OCI-LY3 (cell line): ENCODE data around the gene DNAJA4.
"Not testable (repeated sequence)": the region's sequence is repeated elsewhere in the genome, so short reads cannot be mapped to it uniquely, and the experiment has no call there.

ENCODE experiments used
- H2AFZ ChIP-seq: fragments of 200-600, 300-600 bp; shearing (Covaris generic); 2 replicates; pipeline ENCODE4 v1.6.0; 2014; ENCODE audit warnings: antibody characterized with exemption, low read depth, low read length
- H3K27ac ChIP-seq: fragments of 200-600, 300-600 bp; sonication (generic); 2 replicates; pipeline ENCODE4 v1.5.1; 2014; ENCODE audit warnings: mild to moderate bottlenecking, low read length, moderate library complexity, mixed read lengths
- H3K27me3 ChIP-seq: fragments of 200-600, 300-600 bp; sonication (generic); 2 replicates; pipeline ENCODE4 v1.6.1; 2014; ENCODE audit warnings: low read depth, low read length, mixed read lengths
- H3K36me3 ChIP-seq: fragments of 200-600, 300-600 bp; sonication (generic); replicated peaks from 2 replicates; pipeline ENCODE3; 2014; ENCODE audit warnings: low read depth, low read length, mixed read lengths
- H3K4me1 ChIP-seq: fragments of 300-600, 200-600 bp; sonication (generic); 2 replicates; pipeline ENCODE4 v1.6.1; 2014; ENCODE audit warnings: low read length, mixed read lengths
- H3K4me2 ChIP-seq: fragments of 200-600, 300-600 bp; sonication (generic); 2 replicates; pipeline ENCODE4 v1.6.1; 2014; ENCODE audit warnings: low read length, mixed read lengths
- H3K4me3 ChIP-seq: fragments of 300-600, 200-600 bp; sonication (generic); 2 replicates; pipeline ENCODE4 v1.5.1; 2014; ENCODE audit warnings: antibody characterized with exemption, mild to moderate bottlenecking, low read length, moderate library complexity
- H3K79me2 ChIP-seq: fragments of 300-600, 200-600 bp; shearing (Covaris generic); 2 replicates; pipeline ENCODE4 v1.6.1; 2014; ENCODE audit warnings: mild to moderate bottlenecking, low read length, mixed read lengths
- H3K9ac ChIP-seq: fragments of 300-600, 200-600 bp; shearing (Covaris generic); 2 replicates; pipeline ENCODE4 v1.6.0; 2014; ENCODE audit warnings: mild to moderate bottlenecking, low read length, moderate library complexity
- H3K9me3 ChIP-seq: fragments of 200-600, 300-600 bp; shearing (Covaris generic); 2 replicates; pipeline ENCODE4 v1.6.1; 2014; ENCODE audit warnings: low read length, mixed read lengths; ENCODE audit not compliant: insufficient read depth
- H4K20me1 ChIP-seq: fragments of 200-600, 300-600 bp; sonication (generic); 2 replicates; pipeline ENCODE4 v1.6.1; 2016; ENCODE audit warnings: low read length, mixed read lengths; ENCODE audit not compliant: insufficient read depth
- EZH2phosphoT487 ChIP-seq: fragments of 200-600 bp; shearing (Covaris generic); IDR thresholded peaks from 2 replicates; pipeline ENCODE4 v1.6.1; 2018; ENCODE audit warnings: antibody characterized with exemption, mixed run types, low read depth
- TF ChIP-seq, protein P1 (sequence below): fragments of 200-600, 300-600 bp; sonication (generic); IDR thresholded peaks from 2 replicates; pipeline ENCODE4 v1.5.1; 2014; ENCODE audit warnings: antibody characterized with exemption, low read length, low read depth

The DNAJA4 gene

GRCh38 chr15:78244101-78244500 is 20.3 kb upstream of the DNAJA4 start:
- Histone ChIP-seq H3K4me2 (no peak overlapping the region), H3K27me3 (no peaks in the 10 kb centered on the region), H3K79me2 (no peaks in the 10 kb centered on the region), H3K36me3 (no peaks in the 10 kb centered on the region), H3K27ac (no peak overlapping the region), H3K9me3 (no peaks in the 10 kb centered on the region), H4K20me1 (no peaks in the 10 kb centered on the region), H2AFZ (no peak overlapping the region), H3K4me1 (no peaks in the 10 kb centered on the region), H3K9ac (no peak overlapping the region), H3K4me3 (no peak overlapping the region)
- no peak for TF ChIP-seq EZH2phosphoT487
- TF ChIP-seq, protein P1, sequence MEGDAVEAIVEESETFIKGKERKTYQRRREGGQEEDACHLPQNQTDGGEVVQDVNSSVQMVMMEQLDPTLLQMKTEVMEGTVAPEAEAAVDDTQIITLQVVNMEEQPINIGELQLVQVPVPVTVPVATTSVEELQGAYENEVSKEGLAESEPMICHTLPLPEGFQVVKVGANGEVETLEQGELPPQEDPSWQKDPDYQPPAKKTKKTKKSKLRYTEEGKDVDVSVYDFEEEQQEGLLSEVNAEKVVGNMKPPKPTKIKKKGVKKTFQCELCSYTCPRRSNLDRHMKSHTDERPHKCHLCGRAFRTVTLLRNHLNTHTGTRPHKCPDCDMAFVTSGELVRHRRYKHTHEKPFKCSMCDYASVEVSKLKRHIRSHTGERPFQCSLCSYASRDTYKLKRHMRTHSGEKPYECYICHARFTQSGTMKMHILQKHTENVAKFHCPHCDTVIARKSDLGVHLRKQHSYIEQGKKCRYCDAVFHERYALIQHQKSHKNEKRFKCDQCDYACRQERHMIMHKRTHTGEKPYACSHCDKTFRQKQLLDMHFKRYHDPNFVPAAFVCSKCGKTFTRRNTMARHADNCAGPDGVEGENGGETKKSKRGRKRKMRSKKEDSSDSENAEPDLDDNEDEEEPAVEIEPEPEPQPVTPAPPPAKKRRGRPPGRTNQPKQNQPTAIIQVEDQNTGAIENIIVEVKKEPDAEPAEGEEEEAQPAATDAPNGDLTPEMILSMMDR = no peak

- no peak overlapping the region for H3K9ac ChIP-seq
- no peaks in the 10 kb centered on the region for H3K4me1 ChIP-seq
- no peaks in the 10 kb centered on the region for H3K36me3 ChIP-seq
- H2AFZ ChIP-seq = no peak overlapping the region
- H4K20me1 ChIP-seq = no peaks in the 10 kb centered on the region
- no peak overlapping the region for H3K4me3 ChIP-seq
- H3K4me2 ChIP-seq = no peak overlapping the region
- TF ChIP-seq, protein P1 = no peak
- TF ChIP-seq EZH2phosphoT487 = no peak
- H3K27me3 ChIP-seq = no peaks in the 10 kb centered on the region
- no peak overlapping the region for H3K27ac ChIP-seq
- H3K9me3 ChIP-seq = no peaks in the 10 kb centered on the region
- H3K79me2 ChIP-seq = no peaks in the 10 kb centered on the region
Observed at GRCh38 chr15:78244893-78245292, 19.5 kb upstream of the DNAJA4 start.

- H3K9ac ChIP-seq, H3K9me3 ChIP-seq, H2AFZ ChIP-seq, H3K4me3 ChIP-seq, H3K79me2 ChIP-seq, H3K27me3 ChIP-seq, H3K4me1 ChIP-seq, H3K4me2 ChIP-seq, H4K20me1 ChIP-seq, H3K36me3 ChIP-seq, H3K27ac ChIP-seq: not testable (repeated sequence)
Observed at GRCh38 chr15:78245392-78245791, 19.0 kb upstream of the DNAJA4 start.

DNA sequence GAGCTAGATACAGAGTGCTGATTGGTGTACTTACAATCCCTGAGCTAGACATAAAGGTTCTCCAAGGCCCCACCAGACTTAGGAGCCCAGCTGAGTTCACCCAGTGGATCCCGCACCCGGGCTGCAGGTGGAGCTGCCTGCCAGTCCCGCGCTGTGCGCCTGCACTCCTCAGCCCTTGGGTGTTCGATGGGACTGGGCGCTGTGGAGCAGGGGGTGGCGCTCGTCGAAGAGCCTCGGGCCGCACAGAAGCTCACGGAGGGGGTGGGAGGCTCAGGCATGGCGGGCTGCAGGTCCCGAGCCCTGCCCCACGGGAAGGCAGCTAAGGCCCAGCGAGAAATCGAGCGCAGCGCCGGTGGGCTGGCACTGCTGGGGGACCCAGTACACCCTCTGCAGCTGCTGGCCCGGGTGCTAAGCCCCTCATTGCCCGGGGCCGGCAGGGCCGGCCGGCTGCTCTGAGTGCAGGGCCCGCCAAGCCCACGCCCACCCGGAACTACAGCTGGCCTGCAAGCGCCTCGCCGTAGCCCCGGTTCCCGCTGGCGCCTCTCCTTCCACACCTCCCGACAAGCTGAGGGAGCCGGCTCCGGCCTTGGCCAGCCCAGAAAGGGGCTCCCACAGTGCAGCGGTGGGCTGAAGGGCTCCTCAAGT is 18.3 kb upstream of the DNAJA4 start:
- not testable (repeated sequence) for H3K27me3 ChIP-seq, H3K4me3 ChIP-seq, H2AFZ ChIP-seq, H3K36me3 ChIP-seq, H3K9ac ChIP-seq, H3K9me3 ChIP-seq, H3K4me2 ChIP-seq, H3K79me2 ChIP-seq, H4K20me1 ChIP-seq, H3K27ac ChIP-seq, H3K4me1 ChIP-seq

- H3K4me2 ChIP-seq = no peak overlapping the region
- H3K27me3 ChIP-seq = peaks cover 6% of the 10 kb centered on the region; the same call in 1 of the 2 replicates
- no peaks in the 10 kb centered on the region for H4K20me1 ChIP-seq
- no peak for TF ChIP-seq EZH2phosphoT487
- TF ChIP-seq, protein P1 = no peak
- H3K4me3 ChIP-seq = no peak overlapping the region
- H3K27ac ChIP-seq = no peak overlapping the region
- no peak overlapping the region for H2AFZ ChIP-seq
- H3K36me3 ChIP-seq = no peaks in the 10 kb centered on the region
- H3K79me2 ChIP-seq = no peaks in the 10 kb centered on the region
- no peaks in the 10 kb centered on the region for H3K9me3 ChIP-seq
- H3K9ac ChIP-seq = no peak overlapping the region
- no peaks in the 10 kb centered on the region for H3K4me1 ChIP-seq
Observed at GRCh38 chr15:78247911-78248310, 16.5 kb upstream of the DNAJA4 start.
